Endothelial cell of umbilical vein (primary cell): Measurements from ENCODE around the gene CNMD. TPM values are rescaled to one million over a fixed set of nuclear protein-coding genes. Genes with fewer than 3 reads are reported as not detected.

Experiments used
- BruUV-seq: library from RNA; stranded (reverse); fragments of 400-500 nt; replicated peaks from 2 replicates; lab custom pipeline; 2021; lab: Mats Ljungman, UMichigan
- CTCF ChIA-PET: fragments of 300-600, 350-600 bp; sonication (Branson Sonifier 250); formaldehyde crosslinking; loops from one replicate; lab custom pipeline; 2021; ENCODE audit warnings: antibody characterized with exemption, inconsistent platforms; lab: Charles Lee
- POLR2A ChIA-PET: fragments of 300-600, 350-600 bp; sonication (Branson Sonifier 250); formaldehyde crosslinking; loops from one replicate; lab custom pipeline; 2021; ENCODE audit warnings: antibody characterized with exemption, inconsistent platforms; lab: Charles Lee
- DNase-seq: peaks from one replicate; pipeline ENCODE4 v3.0.0-alpha.2; 2011; ENCODE audit warnings: low read depth, low spot score
- FAIRE-seq: peaks from 2 replicates; lab custom pipeline; 2011; peaks lifted over from hg19 to GRCh38; lab: Jason Lieb, UNC
- H2AFZ ChIP-seq: 2 replicates; pipeline ENCODE4 v1.6.0; 2012; ENCODE audit warnings: low read depth, low read length, control low read depth, inconsistent platforms
- H3K27ac ChIP-seq: 2 replicates; pipeline ENCODE4 v1.5.1; 2011; ENCODE audit warnings: low read depth, mild to moderate bottlenecking, control low read depth, low read length, moderate library complexity; ENCODE audit not compliant: insufficient read depth
- H3K27me3 ChIP-seq, 2 experiments: 2 replicates each; pipeline versions ENCODE4 v1.6.0 to v1.6.1; 2011; ENCODE audit warnings: low read length in 2 of 2, mixed read lengths in 1 of 2; ENCODE audit not compliant: control insufficient read depth in 2 of 2, insufficient read depth in 2 of 2
- H3K36me3 ChIP-seq, 2 experiments: 2 replicates in 1 of 2; 3 replicates in 1 of 2; pipeline ENCODE4 v1.5.1; 2011; ENCODE audit warnings: low read length in 2 of 2, mild to moderate bottlenecking in 1 of 2, moderate library complexity in 1 of 2; ENCODE audit not compliant: control insufficient read depth in 2 of 2, insufficient read depth in 2 of 2; ENCODE audit errors: extremely low read depth in 1 of 2
- H3K4me1 ChIP-seq: 3 replicates; pipeline ENCODE4 v1.5.1; 2011; ENCODE audit warnings: mild to moderate bottlenecking, low read length; ENCODE audit not compliant: control insufficient read depth, insufficient read depth; ENCODE audit errors: extremely low read depth
- H3K4me2 ChIP-seq: 2 replicates; pipeline ENCODE4 v1.6.1; 2011; ENCODE audit warnings: low read length, control low read depth, mixed read lengths; ENCODE audit not compliant: insufficient read depth
- H3K4me3 ChIP-seq, 3 experiments: fragments of 200-600 bp in 1 of 3; sonication (generic), shearing (Covaris generic) in 1 of 3; replicated peaks in 1 of 3; 2 replicates each; pipeline ENCODE4 v1.5.1; 2011 to 2016; ENCODE audit warnings: control low read depth in 3 of 3, low read length in 3 of 3, mild to moderate bottlenecking in 2 of 3, inconsistent platforms in 1 of 3, low read depth in 1 of 3, moderate library complexity in 1 of 3; ENCODE audit not compliant: insufficient read depth in 1 of 3
- H3K79me2 ChIP-seq: 2 replicates; pipeline ENCODE4 v1.6.0; 2012; ENCODE audit warnings: low read length, inconsistent platforms; ENCODE audit not compliant: control insufficient read depth, insufficient read depth
- H3K9ac ChIP-seq: replicated peaks from 2 replicates; pipeline ENCODE3; 2011; ENCODE audit warnings: low read length, control low read depth; ENCODE audit not compliant: insufficient read depth; ENCODE audit errors: extremely low read depth
- H3K9me1 ChIP-seq: replicated peaks from 3 replicates; pipeline ENCODE4 v1.6.0; 2011; ENCODE audit warnings: mild to moderate bottlenecking, low read length; ENCODE audit not compliant: control insufficient read depth, insufficient read depth; ENCODE audit errors: extremely low read depth
- H3K9me3 ChIP-seq: replicated peaks from 2 replicates; pipeline ENCODE4 v1.5.1; 2012; ENCODE audit warnings: low read length, inconsistent platforms; ENCODE audit not compliant: control insufficient read depth, insufficient read depth
- H4K20me1 ChIP-seq: replicated peaks from 2 replicates; pipeline ENCODE3; 2011; ENCODE audit warnings: mild to moderate bottlenecking, low read length; ENCODE audit not compliant: control insufficient read depth, insufficient read depth; ENCODE audit errors: extremely low read depth
- MYC ChIP-seq: IDR thresholded peaks from one replicate; pipeline ENCODE4 v1.6.1; 2011; ENCODE audit warnings: mild to moderate bottlenecking, low read depth, low read length
- POLR2AphosphoS5 ChIP-seq: IDR thresholded peaks from 2 replicates; pipeline ENCODE4 v1.6.1; 2012; ENCODE audit warnings: low read depth, mild to moderate bottlenecking, control low read depth, low read length, moderate library complexity; ENCODE audit not compliant: insufficient read depth
- dilution Hi-C: fragments of 300-500 bp; cut with MboI; formaldehyde crosslinking; loops from one replicate; pipeline ENCODE4 v1.15.0; 2019; ENCODE audit warnings: low sequenced_read_pairs; ENCODE audit not compliant: extremely low pct_ligation_motif_present
- intact Hi-C: fragments of 100-400 bp; cut with micrococcal nuclease; formaldehyde crosslinking; loops from one replicate; pipeline ENCODE4 v1.10.0; 2022
- polyA plus RNA-seq, 4 experiments: library from polyadenylated mRNA; depleted of rRNA in 3 of 4; stranded (reverse) in 3 of 4; unstranded in 1 of 4; fragments of >200 nt; gene quantifications; 2 replicates each; pipeline versions ENCODE4 v1.2.1 to v1.2.3, GENCODE V29; 2011 to 2012; ENCODE audit warnings: missing spikeins in 1 of 4
- total RNA-seq: library from RNA; stranded (reverse); gene quantifications from 2 replicates; pipeline ENCODE4 v1.2.3, GENCODE V29; 2021
- TF ChIP-seq, protein P1 (sequence below), 2 donors: IDR thresholded peaks; 1 replicate in 1 of 2; 2 replicates in 1 of 2; pipeline ENCODE4 v1.5.1; 2011; ENCODE audit warnings: low read length in 2 of 2, mild to moderate bottlenecking in 2 of 2, moderate library complexity in 2 of 2, control low read depth in 1 of 2, inconsistent platforms in 1 of 2, low read depth in 1 of 2; ENCODE audit not compliant: insufficient read depth in 1 of 2; ENCODE audit errors: extremely low read depth in 1 of 2

Gene CNMD
- total and polyA plus RNA-seq, 2 donors (not counting 3 experiments of a cell fraction or from before 2014, with no cell fraction given), result not detected

DNA sequence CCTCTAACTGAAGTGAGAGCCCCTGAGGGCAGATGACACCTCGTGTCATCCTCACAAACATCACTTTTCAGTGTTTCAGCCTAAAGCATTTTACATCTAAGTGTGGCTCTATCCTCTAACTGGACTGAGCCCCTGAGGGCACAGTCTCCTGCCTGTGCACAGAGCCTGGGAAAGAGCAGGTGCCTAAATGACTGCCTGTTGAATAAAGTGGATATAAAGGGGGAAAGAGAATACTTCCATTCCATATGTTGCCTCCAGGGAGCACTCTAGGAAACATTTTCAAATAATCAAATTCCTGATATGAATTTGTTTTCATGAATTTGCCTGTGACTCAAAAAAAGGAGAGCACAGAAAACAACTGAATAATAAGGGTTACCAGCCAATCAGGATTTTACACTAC is 32.2 kb downstream of the CNMD start:
- intact Hi-C loops, result no loop called here
- ChIA-PET CTCF (interaction anchor here (1.8 kb wide), 1 partner anchor 31 kb away, joined by 5 read pairs; no protein-coding TSS in a partner anchor), POLR2A (no interaction called here)
- Histone ChIP-seq H3K27ac (no peak overlapping the region), H3K4me2 (no peak overlapping the region), H3K4me1 (peaks cover 3% of the 10 kb centered on the region), H3K9me3 (no peaks in the 10 kb centered on the region), H3K9ac (no peak overlapping the region), H3K79me2 (no peaks in the 10 kb centered on the region), H4K20me1 (no peaks in the 10 kb centered on the region), H2AFZ (no peak overlapping the region), H3K36me3 (no peaks in the 10 kb centered on the region), H3K4me3 (no peak overlapping the region), H3K27me3 (peaks cover 0 to 3% of the 10 kb centered on the region in 2 experiments), H3K9me1 (no peaks in the 10 kb centered on the region)
- no peak for FAIRE-seq
- no TSS peak for BruUV-seq
- DNase-seq, result no peak
- dilution Hi-C loops, result no loop called here
- TF ChIP-seq MYC, result no peak

DNA sequence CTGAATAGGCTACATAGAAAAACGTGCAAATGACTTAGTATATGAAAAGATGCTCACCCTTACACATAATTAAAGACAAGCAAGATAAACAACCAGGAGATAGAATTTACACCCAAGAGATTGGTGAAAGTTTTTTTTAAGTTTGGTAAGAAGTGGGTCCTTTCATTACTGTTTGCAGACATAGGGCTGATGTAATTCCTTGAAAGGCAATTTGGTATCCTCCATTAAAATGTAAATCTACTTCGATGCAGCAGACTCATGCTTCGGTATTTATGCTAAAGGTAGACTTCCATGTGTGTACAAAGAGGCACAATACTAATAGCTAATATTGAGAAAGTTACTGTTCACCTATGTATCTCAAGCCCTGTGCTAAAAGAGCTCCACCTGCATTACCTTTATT is 33.5 kb downstream of the CNMD start:
- H3K4me2 ChIP-seq, result no peak overlapping the region
- no peak overlapping the region for H2AFZ ChIP-seq
- no peak for TF ChIP-seq POLR2AphosphoS5
- TF ChIP-seq, protein P1, sequence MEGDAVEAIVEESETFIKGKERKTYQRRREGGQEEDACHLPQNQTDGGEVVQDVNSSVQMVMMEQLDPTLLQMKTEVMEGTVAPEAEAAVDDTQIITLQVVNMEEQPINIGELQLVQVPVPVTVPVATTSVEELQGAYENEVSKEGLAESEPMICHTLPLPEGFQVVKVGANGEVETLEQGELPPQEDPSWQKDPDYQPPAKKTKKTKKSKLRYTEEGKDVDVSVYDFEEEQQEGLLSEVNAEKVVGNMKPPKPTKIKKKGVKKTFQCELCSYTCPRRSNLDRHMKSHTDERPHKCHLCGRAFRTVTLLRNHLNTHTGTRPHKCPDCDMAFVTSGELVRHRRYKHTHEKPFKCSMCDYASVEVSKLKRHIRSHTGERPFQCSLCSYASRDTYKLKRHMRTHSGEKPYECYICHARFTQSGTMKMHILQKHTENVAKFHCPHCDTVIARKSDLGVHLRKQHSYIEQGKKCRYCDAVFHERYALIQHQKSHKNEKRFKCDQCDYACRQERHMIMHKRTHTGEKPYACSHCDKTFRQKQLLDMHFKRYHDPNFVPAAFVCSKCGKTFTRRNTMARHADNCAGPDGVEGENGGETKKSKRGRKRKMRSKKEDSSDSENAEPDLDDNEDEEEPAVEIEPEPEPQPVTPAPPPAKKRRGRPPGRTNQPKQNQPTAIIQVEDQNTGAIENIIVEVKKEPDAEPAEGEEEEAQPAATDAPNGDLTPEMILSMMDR (IDR thresholded peaks at IDR 0.05; ENCODE audit: extremely low read depth in 1 of 2, insufficient read depth in 1 of 2, low read depth in 1 of 2, low read length in 2 of 2), result no peak
- ChIA-PET CTCF (interaction anchor here (1.1 to 1.8 kb wide), 3 partner anchors 17 to 262 kb away, joined by 4 to 5 read pairs (median 5); no protein-coding TSS in a partner anchor), POLR2A (no interaction called here)
- no TSS peak for BruUV-seq
- H3K4me1 ChIP-seq, result peaks cover 13% of the 10 kb centered on the region
- no peaks in the 10 kb centered on the region for H3K79me2 ChIP-seq
- H3K9me3 ChIP-seq, result no peaks in the 10 kb centered on the region
- H3K27ac ChIP-seq, result no peak overlapping the region
- no peaks in the 10 kb centered on the region for H3K27me3 ChIP-seq
- DNase-seq, result no peak
- no peaks in the 10 kb centered on the region for H4K20me1 ChIP-seq
- H3K36me3 ChIP-seq, result no peaks in the 10 kb centered on the region
- H3K9me1 ChIP-seq, result no peaks in the 10 kb centered on the region
- dilution Hi-C loops (no loop called here), intact Hi-C loops (no loop called here)
- no peak for FAIRE-seq
- H3K9ac ChIP-seq, result no peak overlapping the region
- no peak overlapping the region for H3K4me3 ChIP-seq
